Aortic smooth muscle cell (primary cell): ENCODE data around the gene GOLGA8F. TPM values are rescaled to one million over a fixed set of nuclear protein-coding genes. Genes with fewer than 3 reads are reported as not detected.

Experiments used
- total RNA-seq: library from RNA; depleted of rRNA; stranded (reverse); fragments of >200 nt; gene quantifications from 2 replicates; pipeline ENCODE4 v1.2.3, GENCODE V29; 2014

The GOLGA8F gene
- not detected in 2 replicates for total RNA-seq

GRCh38 chr15:28378364-28378763 lies at the start of gene GOLGA8F:
TSS of gene GOLGA8F (plus strand) at chr15:28378664. CDS start at chr15:28378762, 98 bp downstream.

GRCh38 chr15:28357984-28358383 lies 20.5 kb upstream of the GOLGA8F start, which contains the start of gene GOLGA6L24:
TSS of gene GOLGA6L24 (minus strand) at chr15:28358084. CDS start at chr15:28358023, 61 bp downstream.

Other genes with a start within 250 kb of the GOLGA8F start
- gene HERC2, start 56.5 kb upstream of the GOLGA8F start, total RNA-seq, result 44.8 and 45.8 TPM in 2 replicates
- not detected in 2 replicates for gene GOLGA6L24, start 20.6 kb upstream of the GOLGA8F start, total RNA-seq
- not detected in 2 replicates for gene GOLGA8G, start 154.3 kb downstream of the GOLGA8F start, total RNA-seq
- not detected in 2 replicates for gene GOLGA6L25, start 174.9 kb downstream of the GOLGA8F start, total RNA-seq